Activated CD8-positive, alpha-beta memory T cell treated with anti-CD3 and anti-CD28 coated beads for 24 hours (primary cell): ENCODE results near the gene MRC1.

Source experiments
- DNase-seq: peaks from one replicate; pipeline ENCODE4 v3.0.0-alpha.2; 2020

MRC1 gene

DNA sequence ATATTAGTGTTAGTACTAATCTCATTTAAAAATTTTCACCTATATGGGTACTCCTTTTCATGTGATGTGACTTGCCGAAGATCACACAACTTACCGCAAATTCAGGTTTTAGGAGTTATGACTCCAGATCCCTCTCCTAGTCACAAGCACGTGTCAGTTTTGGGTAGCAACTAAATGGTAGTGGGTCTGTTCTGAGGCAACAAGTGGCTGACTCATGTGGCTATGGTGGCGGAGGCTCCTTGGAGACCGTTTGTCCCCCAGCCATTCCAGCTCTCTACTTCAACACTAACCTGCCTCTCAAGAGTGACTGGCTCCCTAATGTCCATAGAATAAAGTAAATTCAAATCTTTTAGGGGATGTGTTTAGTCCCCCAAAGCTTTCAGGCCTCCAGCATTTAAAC, 39.5 kb downstream of the MRC1 start:
- no peak for DNase-seq

DNA sequence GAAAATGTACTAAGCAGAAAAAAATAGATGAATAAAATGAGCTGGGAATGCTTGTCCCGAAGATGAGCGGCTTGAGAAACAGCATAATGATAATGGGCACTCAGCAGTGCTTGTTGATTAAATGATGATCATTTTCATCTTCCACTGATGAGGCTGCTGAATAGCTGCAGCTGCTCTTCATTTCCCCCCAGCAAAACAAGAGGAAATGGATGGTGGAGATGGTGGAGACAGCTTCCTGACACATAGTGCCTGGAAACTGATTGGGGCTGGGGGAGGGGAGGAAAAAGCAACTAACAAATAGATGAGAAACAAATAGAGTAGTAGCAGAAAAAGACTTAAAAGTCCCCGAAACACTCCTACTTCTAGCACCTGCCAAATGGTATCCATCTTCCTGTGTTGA, 41.4 kb downstream of the MRC1 start:
- no peak for DNase-seq

DNA sequence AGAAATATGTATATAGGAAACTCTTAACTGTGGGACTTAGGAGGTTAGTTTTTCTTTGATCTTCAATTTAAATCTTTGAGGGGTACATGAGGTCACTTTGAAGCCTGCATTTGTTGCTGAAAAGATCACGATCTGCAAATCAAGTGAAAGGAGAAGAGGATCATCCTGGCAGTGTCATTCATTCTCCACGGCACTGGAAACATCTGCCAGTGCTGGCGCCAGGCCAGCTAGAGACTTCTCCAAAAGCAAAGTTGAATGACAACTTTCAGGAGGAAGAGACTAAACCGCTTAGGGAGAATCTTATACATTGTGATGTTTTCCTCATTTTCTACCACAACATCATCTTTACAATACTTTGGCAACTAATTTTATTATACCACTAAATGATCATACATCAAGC, 42.5 kb downstream of the MRC1 start:
- DNase-seq = no peak

DNA sequence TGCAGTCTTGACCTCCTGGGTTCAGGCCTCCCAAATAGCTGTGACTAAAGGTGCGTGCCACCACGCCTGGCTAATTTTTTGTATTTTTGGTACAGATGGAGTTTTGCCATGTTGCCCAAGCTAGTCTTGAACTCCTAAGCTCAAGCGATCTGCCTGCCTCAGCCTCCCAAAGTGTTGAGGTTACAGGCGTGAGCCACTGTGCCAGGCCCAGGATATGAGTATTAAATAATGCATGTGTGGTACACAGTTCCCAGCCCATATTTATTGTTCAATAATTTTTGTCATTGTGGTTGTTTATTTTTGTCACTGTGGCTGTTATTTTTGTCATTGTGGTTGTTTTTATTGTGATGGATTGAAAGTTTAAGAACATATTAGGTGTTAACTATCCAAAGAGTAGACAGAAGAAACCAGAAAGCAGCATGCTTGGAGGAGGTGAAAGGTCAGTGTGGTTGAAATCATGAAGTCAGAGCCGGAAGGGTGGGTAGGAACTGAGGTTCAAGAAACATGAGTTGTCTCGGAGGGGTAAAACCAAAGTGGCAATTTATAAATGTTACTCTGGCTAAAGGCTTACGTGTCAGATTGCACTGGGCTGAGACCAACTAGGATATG, 45.0 kb downstream of the MRC1 start:
- DNase-seq = no peak

DNA sequence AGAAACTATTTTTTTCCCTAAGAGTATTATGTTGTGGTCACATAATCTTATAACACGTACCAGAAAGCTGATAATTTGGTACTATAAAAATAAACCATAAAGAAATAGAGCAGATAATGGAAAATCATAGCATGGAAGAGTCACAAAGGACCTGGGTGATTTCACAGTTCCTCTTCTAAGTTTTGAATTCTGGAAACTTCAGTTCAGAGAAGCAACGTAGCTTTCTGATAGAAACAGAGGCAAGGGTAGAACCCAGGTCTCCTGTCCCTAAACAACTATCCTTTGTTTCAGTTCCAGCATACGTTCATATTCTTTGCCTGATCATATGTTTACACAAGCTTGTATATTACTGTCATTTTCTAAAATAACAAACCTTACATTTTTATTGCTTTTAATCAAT, 47.9 kb downstream of the MRC1 start:
- DNase-seq = no peak

DNA sequence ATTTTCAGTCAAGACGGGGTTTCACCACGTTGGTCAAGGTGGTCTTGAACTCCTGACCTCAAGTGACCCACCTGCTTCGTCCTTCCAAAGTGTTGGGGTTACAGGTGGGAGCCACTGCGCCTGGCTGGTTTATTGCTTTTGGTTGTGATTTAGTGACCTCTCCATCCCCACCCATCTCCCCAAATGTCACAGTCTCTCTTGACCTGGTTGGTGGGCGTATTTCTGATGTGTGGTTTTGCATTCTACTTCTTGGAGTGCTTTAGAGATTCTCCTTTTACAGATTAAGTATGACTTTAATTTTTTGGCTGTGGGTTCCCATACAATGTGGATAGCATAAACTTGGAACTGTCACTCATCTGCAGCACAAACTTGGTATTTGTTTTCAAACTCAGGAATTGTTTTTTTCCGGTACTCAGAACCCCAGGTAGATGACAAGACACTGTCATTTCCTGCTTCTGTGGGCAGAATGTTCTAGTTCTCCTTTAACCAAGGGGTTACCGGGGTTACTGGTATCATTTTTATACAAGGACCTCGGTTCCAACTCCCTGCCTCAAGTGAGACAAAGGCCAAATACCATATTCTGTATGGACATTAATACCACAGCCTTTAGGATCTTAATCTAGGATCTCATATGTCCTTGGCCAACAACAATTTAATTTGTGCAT, 50.5 kb downstream of the MRC1 start:
- no peak for DNase-seq

DNA sequence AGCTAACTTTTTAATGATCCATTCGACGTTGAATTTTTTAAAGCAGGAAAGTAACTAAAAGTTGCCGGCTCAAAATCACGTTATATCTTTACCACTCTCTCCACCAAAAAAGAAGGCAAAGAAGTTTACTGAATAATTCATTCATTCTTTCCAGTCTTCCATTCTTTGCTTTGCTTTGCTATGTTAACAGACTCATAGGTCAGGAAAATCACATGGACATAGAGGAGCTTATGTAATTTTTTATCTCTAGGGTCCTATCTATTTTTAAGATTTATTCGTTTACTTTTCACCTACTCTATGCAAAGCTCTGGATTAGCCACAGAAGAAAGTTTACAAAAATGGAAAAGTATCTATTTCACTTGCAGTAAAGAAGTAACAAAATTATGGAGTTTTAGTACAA, 52.6 kb downstream of the MRC1 start:
- no peak for DNase-seq

DNA sequence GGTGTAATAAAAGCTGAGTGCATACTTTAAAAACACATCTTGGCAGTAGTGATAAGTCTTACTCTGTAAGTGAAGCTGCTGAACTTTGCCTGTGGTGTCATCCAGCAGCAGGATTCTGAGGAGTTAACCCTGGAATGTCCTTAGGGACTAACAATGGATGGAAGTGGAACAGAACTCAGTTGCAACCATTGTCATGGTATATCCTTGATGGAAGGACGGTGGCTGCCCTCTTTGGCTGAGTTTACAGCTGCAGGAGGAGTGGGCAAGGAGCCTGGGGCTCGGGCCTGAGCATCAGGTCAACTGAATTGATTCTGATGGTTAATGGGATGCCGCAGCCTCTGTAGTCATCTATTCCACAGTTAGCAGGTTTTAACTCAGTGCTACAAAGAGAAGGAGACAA, 56.2 kb downstream of the MRC1 start:
- no peak for DNase-seq

DNA sequence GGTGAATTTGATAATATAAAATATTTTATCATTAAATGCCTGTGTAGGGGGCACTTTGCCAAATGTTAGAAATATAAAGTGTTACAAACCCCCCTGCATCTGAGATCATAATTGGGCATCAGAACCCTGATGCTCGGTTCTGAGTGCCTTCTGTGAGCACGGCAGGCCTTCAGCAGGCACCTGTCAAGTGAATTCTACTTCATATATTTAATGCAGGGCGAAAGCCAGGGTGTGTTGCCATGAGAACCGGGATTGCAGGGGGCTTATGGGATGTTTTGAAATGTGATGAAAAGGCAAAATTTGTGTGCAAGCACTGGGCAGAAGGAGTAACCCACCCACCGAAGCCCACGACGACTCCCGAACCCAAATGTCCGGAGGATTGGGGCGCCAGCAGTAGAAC, 57.2 kb downstream of the MRC1 start:
- DNase-seq = no peak

DNA sequence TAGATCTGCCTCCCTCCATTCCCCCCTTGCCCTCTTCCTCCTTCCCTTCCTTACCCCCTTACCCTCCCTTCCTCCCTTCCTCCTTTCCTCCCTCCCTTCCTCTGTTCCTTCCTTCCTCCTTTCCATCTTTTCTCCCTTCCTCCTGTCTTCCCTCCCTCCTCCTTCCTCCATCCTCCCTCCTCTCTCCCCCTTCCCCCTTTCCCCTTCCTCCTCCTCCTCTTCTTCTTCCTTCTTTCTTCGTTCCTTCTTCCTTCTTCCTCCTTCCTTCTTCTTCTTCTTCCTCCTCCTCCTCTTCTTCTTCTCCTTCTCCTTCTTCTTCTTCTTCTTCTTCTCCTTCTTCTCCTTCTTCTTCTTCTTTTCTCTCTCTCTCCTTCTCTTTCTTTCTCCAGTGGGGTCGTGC, 57.9 kb downstream of the MRC1 start:
- no peak for DNase-seq

DNA sequence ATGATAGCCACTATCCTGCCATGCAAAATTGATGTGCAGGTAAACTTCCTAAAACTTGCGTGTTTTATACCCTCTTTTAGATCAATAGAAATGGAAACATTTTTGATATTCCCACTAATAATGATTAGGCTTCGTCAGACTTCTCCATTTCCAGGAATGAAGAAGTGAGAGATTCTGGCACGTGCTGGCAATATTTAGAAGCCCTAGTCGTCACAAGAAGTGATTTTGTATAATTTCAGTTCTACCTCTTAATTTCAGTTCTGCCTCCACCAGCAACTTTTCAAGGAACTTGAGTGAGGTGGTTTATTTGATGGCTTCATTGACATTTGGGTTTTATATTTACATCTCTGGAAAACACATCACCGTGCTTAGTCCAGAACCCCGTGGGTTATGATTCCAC, 61.9 kb downstream of the MRC1 start:
- DNase-seq = no peak

DNA sequence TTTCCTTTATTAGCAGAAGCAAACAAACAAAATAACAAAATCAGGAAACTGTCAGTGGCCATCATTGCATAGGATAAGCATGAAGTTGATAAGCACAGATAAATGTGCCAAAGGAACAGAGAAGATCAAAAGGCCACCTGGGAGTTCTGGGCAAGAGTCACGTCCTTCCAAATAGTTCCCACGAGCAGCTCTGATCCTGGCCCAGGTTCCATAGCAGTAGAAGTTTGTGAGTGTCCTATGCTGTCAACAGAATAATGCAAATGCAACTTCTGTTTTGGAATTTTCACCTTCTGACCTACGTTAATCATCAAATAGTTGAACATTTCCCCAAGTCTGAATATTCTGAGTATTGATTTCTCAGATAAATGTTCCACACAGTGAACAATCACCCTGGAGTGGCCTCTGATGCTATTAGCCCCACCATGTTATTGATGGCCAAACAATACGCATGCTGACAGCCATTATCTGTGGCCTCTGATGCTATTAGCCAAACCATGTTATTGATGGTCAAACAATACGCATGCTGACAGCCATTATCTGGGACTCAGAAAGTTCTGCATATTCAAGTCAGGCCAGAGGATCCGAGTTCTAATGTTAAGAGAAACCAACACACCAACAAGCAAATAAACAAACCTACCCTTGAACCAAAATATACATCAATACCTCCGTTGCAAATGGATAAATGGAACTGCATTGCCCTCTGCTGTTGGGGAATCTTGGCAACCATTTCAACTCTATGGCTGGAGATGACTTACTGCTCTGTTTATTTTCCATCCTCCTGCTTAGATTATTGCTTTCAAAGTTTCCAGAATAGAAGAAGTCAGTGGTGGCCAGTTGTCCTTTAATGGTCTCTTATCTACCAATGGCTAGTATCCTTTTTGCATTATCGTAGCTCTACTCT, 63.3 kb downstream of the MRC1 start:
- DNase-seq = no peak

DNA sequence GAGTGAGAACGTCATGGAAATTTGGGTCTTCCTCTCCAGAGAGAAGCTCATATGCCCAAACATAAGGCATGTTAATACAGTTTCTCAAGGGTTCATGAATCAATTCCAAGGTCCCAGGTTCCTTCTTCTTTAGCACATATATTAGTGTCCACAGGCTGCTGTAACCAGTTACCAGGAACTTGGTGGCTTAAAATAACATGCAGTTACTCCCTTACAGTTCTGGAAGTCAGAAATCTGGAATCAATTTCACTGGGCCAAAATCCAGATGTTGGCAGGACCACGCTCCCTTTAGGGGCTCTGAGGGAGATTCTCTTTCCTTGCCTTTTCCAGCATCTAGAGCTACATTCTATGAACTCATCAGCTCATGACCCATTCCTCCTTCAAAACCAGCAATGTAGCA, 64.8 kb downstream of the MRC1 start:
- DNase-seq = no peak

DNA sequence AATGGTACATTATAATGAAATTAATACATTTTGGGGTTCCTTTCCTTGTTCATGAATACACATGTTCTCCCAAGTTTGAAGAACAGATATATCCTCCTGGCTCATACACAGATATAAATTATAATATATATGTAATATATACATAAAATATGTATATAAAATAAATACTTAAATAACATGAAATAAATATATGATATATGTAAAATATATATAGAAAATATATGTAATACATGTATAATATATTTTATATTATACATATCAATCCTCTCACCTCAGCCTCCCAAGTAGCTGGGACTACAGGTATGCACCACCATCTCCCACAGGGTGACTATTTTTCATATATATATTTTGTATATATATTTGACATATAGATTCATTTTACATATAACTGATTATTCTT, 68.0 kb downstream of the MRC1 start:
- no peak for DNase-seq

DNA sequence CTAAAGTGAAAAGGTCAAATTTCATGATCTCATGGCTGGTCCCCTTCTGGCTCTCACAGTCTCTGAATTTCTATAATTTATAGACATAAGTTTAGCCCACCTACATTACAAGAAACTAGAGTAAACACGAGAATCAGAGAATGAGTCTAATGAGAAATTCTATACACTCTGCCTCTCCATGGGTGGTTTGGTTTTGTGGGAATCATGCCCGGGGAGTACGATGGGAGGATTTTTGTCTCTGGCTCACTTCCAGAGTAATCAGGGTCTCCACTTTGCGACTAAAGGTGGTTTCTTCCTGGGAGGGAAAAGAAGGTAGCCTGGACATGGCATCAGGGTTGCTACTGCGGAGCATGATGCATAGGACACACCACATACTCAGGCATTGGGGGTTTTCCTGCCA, 69.7 kb downstream of the MRC1 start:
- no peak for DNase-seq

DNA sequence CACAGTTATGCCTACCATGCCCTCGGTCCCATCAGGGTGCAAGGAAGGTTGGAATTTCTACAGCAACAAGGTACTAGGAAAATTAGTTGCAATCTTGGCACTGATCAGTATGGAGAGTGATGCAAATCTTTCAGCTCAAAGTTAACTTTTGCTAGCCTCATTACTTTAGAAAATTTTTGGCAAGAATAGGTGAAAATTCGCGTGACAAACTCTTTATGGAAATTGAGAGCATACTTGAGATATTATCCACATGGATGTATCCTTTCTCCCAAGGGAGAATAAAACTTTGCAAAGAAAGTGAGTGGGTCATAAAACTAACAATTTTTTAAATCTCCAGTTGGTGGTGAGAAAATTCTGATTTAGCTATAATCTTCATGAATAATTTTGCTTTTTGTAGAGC, 71.5 kb downstream of the MRC1 start:
- no peak for DNase-seq

DNA sequence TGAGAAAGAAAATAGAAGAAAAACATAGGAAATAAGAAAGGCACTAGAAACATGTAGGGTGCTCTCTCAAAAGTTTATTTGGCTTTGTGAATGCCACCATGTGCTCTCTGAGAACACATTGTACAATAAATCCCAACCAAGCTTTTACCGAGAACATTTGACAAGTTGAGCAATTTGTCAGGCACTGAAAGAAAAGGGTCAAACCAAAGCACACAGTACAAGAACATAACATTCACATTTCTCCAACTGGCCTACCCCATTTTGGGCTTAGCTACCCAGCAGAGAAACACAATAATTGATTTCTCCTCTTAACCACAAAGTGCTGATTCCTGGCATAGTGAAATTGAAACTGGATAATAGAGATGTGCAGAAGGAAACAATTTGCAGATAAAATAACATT, 73.4 kb downstream of the MRC1 start:
- no peak for DNase-seq

DNA sequence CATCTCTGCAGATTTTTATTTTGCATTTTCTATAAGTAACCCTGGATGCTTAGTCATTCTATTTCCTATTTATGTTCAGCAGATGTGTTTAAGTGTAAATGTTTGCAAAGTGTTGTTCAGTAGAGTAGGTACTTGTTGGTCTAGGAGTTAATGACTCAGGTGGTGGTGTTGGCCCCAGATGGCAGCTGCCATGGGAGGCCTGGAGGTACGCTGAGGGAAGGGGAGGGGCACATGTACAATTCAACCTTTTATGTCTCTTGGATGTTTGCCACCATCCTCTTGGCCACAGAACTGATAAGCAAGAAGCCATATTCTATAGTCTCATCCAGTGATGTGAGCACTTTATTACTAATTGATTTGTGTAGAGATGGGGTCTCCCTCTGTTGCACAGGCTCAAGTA, 74.5 kb downstream of the MRC1 start:
- no peak for DNase-seq

DNA sequence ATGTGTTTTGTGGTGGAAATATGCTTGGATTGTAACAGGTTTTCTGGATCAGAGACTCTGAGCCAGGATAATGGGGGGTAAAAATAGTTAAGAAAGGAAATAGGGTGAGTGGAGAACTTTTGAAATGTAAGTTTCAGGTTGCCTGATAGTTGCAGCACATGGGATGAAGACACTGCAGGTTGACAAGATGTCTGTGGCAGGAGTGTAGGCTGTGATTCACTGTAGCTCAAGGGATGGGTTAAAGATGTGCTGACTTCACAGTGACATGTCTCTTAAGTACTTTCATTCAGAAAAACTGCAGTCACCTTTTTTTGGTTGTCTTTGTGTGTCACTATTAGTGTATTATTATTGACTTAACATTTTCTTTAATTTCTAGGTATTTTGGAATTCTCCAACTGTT, 79.0 kb downstream of the MRC1 start:
- no peak for DNase-seq

DNA sequence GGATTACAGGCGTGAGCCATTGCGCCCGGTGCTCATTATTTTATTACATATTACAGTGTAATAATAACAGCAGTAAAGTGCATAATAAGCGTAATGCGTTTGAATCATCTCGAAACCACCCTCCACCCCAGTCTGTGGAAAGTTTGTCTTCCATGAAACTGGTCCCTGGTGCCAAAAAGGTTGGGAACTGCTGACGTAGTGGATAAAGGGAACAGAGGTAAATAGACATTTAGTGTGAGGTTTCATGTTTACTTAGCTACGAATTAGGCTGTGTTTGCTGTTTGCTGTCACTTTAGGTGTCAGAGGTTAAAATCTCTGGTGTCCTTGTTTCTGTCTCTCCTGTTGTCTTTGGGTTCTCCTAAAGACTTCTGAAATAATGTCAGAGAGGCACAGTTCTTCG, 82.3 kb downstream of the MRC1 start:
- no peak for DNase-seq

DNA sequence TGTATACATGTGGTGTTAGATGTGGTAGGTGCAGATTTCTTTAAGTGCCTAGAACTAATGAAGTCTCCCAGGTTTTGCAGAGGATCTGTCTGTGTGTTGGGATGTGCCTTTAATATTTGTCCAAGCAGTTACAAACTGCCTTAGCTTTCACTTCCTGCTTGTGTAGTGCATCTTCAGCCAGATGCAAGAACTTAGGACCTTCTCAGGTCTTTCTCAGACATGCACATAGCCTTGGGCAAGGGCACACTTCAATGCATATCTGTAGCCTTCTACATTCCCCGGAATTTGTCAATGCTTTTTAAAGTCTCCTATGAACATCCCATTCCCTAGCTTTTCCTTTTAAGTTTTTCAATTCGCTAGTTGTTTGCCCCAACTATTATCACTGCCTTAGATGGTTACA, 95.4 kb downstream of the MRC1 start:
- DNase-seq = no peak

DNA sequence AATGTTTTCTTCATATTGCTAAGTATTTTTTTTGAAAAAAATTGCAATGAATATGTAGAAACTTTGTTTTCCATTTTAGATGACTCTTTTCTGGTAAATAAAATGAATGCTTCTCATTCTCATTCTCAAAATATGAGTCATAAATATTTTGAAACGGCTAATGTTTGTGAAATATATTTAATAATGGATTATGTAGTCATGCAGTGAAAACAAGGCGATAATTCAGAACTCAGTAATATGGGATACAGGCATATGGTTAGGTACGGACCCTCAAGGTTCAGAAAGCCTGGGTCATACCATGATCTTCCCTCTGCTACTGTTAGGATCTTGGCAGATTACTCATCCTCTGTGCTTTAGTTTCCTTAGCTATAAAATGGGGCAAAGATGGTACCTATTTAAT, 96.3 kb downstream of the MRC1 start:
- no peak for DNase-seq

DNA sequence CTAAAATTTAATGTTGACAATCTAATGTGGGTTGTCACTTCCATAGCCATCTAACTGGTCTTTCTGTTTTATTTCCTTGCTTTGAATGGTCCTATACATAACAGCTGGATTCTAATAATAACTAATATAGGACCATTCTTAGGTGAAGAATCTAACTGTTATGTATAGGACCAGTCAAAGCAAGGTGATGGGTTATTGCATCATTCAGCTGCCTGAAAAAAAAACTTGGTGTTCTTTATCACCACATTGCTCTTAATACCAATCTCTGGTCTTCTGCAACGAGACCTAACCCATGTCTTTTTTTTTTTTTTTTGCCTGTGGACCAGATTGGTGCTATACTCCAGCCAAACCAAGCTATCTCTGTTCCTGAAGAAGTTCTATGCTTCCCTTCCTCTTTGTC, 96.9 kb downstream of the MRC1 start:
- no peak for DNase-seq

DNA sequence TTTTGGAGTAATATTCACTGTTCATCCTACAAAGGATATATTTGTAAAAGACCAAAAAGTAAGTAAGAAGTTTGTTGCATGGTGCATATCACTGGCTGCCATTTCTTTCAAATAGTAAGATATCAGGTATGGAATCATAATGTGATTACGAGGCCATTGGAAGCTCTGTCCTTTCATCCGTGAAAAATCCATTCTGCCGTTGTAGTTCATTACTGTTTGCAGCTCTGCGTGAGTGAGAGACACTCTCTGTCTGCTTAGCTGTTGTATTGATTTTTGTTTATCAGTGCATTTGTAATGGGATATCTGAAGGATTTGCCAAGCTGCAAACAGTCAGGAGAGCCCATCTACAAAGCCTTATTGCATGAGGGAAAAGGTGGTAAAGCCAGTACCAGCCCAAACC, 98.5 kb downstream of the MRC1 start:
- no peak for DNase-seq
